Measurements from ENCODE around the gene KCNK15. TPM values are rescaled to one million over a fixed set of nuclear protein-coding genes. Genes with fewer than 3 reads are reported as not detected.

KCNK15 gene
- total and polyA plus RNA-seq, 9 of the 15 experiments (the other 6 are each of a cell fraction or from before 2014, with no cell fraction given) = 0.03 to 0.30 (median 0.17) TPM; not detected in 5

- no peak for TF ChIP-seq VEZF1 (CRISPR knock-in tag; IDR thresholded peaks at IDR 0.05)
- TF ChIP-seq GTF2B (IDR thresholded peaks at IDR 0.05; ENCODE audit: extremely low read depth, insufficient read length) = no peak
- no peak for TF ChIP-seq TCF7L2 (IDR thresholded peaks at IDR 0.05; ENCODE audit: low read depth, low read length)
- TF ChIP-seq EGR1 (conservative IDR thresholded peaks at IDR 0.05) = no peak
- TF ChIP-seq HNRNPL (IDR thresholded peaks at IDR 0.05; ENCODE audit: low read depth, low read length) = no peak
- no peak for TF ChIP-seq RHOXF2B (CRISPR knock-in tag; conservative IDR thresholded peaks at IDR 0.05)
- TF ChIP-seq ZNF511 (CRISPR knock-in tag; IDR thresholded peaks at IDR 0.05) = no peak
- TF ChIP-seq CBX8 (IDR thresholded peaks at IDR 0.05; ENCODE audit: borderline replicate concordance, extremely low read depth, low read depth, low read length, poor library complexity, severe bottlenecking) = no peak
- TF ChIP-seq HBP1 (CRISPR knock-in tag; IDR thresholded peaks at IDR 0.05) = no peak
- no peak for TF ChIP-seq EZH2 (IDR thresholded peaks at IDR 0.05; ENCODE audit: borderline replicate concordance, low read depth, low read length)
- TF ChIP-seq CREBBP (IDR thresholded peaks at IDR 0.05; ENCODE audit: low read depth, low read length) = no peak
- TF ChIP-seq CREB3 (tag; conservative IDR thresholded peaks at IDR 0.05; ENCODE audit: low read depth) = peak; percentile 89
- TF ChIP-seq ARID3A (IDR thresholded peaks at IDR 0.05; ENCODE audit: borderline replicate concordance, low read depth, low read length) = no peak
- no peak for TF ChIP-seq BDP1 (IDR thresholded peaks at IDR 0.05; ENCODE audit: insufficient read depth, insufficient read length)
- TF ChIP-seq ZNF239 (CRISPR knock-in tag; IDR thresholded peaks at IDR 0.05) = no peak
- no peak for TF ChIP-seq HES1 (IDR thresholded peaks at IDR 0.05; ENCODE audit: low read depth)
- no peak for TF ChIP-seq TCF15 (CRISPR knock-in tag; IDR thresholded peaks at IDR 0.05)
- TF ChIP-seq HINFP (tag; conservative IDR thresholded peaks at IDR 0.05; ENCODE audit: low read depth) = no peak
Measured at GRCh38 chr20:44735816-44736169, 9.9 kb upstream of the KCNK15 start (continued).
